HuH-7.5 (cell line): ENCODE results near the gene DCK.
"Not testable (repeated sequence)": the region's sequence is repeated elsewhere in the genome, so short reads cannot be mapped to it uniquely, and the experiment has no call there.

Experiments
- DNase-seq: peaks from one replicate; pipeline ENCODE4 v3.0.0; 2011; ENCODE audit warnings: low spot score

The DCK gene

GRCh38 chr4:71001363-71001762, 7.9 kb downstream of the DCK start:
- not testable (repeated sequence) for DNase-seq

- DNase-seq = no peak
Measured at GRCh38 chr4:71004281-71004851, 10.9 kb downstream of the DCK start.

DNA sequence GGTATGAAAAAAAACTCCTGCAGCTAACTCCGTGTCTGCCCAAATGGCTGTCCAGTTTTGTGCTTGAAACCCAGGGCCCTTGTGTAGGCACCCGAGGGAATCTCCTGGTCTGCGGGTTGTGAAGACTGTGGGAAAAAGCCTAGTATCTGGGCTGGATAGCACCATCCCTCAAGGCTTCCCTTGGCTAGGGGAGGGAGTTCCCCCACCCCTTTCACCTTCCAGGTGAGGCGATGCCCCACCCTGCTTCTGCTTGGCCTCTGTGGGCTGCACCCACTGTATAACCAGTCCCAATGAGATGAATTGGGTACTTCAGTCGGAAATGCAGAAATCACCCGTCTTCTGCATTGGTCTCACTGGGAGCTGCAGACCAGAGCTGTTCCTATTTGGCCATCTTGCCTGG, 11.6 kb downstream of the DCK start:
- DNase-seq = not testable (repeated sequence)

DNA sequence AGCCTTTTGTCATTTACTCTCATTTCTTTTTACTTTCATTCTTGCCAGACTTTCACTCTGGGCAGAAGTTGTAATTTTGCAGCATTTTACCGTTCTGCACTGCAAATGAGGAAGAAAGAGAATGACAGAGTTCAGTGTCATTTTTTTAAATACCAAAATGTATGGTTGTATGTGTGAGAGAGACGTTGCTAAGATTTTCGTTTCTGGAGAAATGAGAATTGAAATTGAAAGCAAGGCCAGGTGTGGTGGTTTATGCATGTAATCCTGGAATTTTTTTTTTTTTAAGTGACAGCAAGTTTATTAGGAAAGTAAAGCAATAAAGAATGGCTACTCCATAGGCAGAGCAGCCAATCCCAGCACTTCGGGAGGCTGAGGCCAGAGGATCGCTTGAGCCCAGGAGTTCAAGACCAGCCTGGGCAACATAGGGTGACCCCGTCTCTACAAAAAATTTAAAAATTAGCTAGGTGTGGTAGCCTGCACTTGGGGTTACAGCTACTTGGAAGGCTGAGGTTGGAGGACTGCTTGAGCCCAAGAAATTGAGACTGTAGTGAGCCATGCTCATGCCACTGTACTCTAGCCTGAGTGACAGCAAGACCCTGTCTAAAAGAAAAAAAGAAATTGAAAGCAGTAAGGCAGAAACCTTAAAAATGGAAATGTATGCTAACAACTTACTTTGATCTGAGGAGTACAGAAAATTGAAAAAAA, 12.9 kb downstream of the DCK start:
- DNase-seq = no peak

GRCh38 chr4:71008196-71008595, 14.7 kb downstream of the DCK start:
- DNase-seq = no peak

DNA sequence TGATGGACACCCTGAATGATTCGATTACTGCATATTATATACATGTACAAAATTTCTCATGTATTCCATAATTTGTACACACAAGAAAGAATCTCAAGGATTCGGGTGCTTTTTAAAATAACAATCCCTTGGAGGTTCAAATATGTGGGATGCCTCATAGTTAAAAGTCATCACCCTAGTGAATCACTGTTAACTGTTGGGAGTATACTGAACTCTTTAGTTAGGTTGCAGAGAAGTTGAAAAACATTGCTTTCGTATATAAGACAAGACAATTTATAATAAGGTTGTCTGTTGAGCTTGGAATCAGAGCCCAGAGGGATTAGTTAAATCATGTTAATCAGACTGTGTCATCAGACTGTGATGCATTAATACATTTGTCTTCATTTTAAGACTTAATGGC, 15.6 kb downstream of the DCK start:
- no peak for DNase-seq

- DNase-seq = peak; percentile 29
Measured at GRCh38 chr4:71009890-71010588, 16.6 kb downstream of the DCK start.

- no peak for DNase-seq
Measured at GRCh38 chr4:71011451-71011850, 18.0 kb downstream of the DCK start.

DNA sequence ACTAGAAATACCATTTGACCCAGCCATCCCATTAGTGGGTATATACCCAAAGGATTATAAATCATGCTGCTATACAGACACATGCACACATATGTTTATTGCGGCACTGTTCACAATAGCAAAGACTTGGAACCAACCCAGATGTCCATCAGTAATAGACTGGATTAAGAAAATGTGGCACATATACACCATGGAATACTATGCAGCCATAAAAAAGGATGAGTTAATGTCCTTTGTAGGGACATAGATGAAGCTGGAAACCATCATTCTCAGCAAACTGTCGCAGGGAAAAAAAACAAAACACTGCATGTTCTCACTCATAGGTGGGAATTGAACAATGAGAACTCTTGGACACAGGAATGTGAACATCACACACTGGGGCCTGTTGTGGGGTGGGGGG, 23.9 kb downstream of the DCK start:
- not testable (repeated sequence) for DNase-seq

GRCh38 chr4:71020611-71021010, 27.2 kb downstream of the DCK start:
- no peak for DNase-seq

DNA sequence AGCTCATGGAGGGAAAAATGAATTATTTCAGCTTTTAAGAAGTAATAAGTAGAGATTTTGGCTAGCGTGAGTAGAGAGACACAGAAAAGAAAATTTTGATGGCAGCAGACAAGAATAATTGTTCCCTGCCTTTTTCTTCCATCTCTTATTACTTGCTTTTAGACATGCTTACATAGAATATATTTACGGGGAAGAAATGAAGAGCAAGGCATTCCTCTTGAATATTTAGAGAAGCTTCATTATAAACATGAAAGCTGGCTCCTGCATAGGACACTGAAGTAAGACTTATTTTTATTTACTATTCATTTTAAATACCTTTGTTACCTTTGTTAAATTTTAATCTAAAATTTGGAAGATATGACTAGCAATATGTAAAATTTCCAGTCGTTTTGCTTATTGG, 32.2 kb downstream of the DCK start:
- no peak for DNase-seq

GRCh38 chr4:71026086-71026485, 32.6 kb downstream of the DCK start:
- peak; percentile 11 for DNase-seq

- no peak for DNase-seq
Measured at GRCh38 chr4:71027611-71028010, 34.2 kb downstream of the DCK start.

DNA sequence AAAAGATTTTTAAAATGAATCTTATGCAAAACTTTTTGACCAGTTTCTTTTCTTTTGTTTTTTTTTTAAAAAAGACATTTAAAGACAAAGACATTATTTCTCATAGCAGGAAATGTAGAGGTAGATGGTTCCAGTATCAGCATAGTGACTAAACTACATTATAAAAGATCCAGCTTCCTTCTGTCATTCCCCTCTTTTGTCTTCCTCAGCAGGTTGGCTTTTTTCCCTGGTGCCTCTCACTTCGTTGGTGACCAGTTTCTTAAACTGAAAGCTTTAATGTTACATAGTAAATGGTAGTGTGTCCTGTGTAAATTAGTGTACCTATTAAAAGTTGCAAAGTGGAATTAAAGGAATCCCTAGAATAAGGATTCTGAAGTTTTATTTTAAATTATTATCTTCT, 36.1 kb downstream of the DCK start:
- DNase-seq = no peak

GRCh38 chr4:71032106-71032505, 38.7 kb downstream of the DCK start:
- DNase-seq = not testable (repeated sequence)

DNA sequence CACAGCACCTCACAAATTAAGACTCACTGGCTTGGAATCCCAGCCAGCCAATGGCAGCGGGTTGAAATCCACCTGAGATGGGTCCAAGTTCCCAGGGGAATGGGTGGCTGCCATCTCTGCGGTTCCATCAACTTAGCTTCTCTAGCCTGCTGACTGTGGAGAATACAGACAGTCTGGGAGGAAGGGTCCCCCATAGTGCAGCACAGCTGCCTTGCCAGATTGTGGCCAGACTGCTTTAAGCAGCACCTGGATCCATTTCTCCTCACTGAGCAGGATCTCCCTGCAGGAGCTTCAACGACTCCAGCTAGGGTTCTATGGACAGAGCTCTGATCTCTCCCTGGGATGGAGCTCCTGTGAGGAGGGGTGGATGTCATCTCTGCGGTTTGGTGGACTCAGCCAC, 51.8 kb downstream of the DCK start:
- DNase-seq = no peak

- DNase-seq = no peak
Measured at GRCh38 chr4:71049395-71049794, 55.9 kb downstream of the DCK start.

DNA sequence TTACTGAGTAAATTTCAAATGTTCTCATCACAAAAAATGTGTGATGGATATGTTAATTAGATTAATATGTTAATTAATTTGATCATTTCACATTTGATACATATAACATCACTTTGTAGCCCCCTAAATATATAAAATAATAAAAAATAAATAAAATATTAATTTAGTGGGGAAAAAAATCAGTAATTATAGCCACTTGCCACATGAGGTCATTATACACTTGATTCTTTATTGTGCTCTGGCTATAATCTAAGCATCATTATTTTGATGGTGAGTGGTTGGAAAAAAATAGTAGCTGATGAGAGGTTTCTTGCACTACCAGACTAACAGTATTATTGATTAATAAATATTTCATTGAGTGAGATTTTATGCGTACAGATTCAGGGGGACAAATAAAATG, 57.4 kb downstream of the DCK start:
- no peak for DNase-seq

DNA sequence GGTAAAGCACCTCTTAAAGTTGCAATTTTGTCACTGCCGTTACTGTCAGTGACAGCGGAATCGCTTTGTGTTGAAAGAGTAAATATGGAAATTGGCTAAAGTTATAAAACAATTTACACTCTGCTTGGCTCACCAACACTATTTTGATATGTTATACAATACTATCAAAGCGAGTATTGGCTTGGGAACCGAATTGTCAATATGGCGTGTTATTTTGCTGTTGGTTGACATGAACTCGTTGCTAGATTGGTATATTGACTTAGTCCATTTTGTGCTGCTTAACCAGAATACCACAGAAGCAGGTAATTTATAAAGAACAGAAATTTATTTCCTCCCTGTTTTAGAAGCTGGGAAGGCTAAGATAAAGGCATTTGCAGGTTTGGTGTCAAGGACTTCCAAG, 58.6 kb downstream of the DCK start:
- no peak for DNase-seq

GRCh38 chr4:71052716-71053115, 59.3 kb downstream of the DCK start:
- no peak for DNase-seq

DNA sequence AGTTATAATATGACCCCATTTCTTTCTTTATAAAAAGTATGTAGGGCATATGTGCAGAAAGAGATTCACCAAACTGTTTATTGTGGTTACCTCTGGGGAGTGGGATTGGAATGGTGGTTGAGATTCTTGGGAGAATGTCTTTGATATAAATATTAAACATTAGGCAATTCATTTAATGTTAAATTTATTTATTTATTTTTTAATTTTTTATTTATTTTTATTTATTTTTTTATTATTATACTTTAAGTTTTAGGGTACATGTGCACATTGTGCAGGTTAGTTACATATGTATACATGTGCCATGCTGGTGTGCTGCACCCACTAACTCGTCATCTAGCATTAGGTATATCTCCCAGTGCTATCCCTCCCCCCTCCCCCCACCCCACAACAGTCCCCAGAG, 60.2 kb downstream of the DCK start:
- not testable (repeated sequence) for DNase-seq

- DNase-seq = not testable (repeated sequence)
Measured at GRCh38 chr4:71059573-71059972, 66.1 kb downstream of the DCK start.

- no peak for DNase-seq
Measured at GRCh38 chr4:71062436-71062835, 69.0 kb downstream of the DCK start.

DNA sequence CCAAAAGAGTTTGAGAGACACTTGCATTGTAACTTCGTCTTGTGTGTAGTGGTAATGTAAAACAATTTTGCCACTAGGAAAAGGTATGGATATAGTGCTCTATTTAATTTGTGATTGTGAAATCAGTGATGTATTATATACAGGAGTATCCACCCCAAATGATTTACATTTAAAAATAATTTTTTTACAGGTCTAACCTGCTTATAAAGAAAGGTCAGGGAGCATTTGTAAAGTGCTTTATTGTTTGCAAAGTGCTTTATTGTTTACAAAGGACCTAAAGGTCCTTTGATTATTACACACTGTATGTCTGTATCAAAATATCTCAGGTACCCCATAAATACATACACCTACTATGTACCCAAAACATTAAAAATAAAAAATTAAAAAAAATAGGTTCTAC, 70.3 kb downstream of the DCK start:
- DNase-seq = no peak
